GM21619 (cell line): ENCODE measurements around the gene KCNJ9.

ENCODE experiments used
- ATAC-seq: cut with Tn5 transposase; IDR thresholded peaks from one replicate; pipeline ENCODE4 v1.9.1; 2021; ENCODE audit not compliant: unreplicated experiment

The KCNJ9 gene

DNA sequence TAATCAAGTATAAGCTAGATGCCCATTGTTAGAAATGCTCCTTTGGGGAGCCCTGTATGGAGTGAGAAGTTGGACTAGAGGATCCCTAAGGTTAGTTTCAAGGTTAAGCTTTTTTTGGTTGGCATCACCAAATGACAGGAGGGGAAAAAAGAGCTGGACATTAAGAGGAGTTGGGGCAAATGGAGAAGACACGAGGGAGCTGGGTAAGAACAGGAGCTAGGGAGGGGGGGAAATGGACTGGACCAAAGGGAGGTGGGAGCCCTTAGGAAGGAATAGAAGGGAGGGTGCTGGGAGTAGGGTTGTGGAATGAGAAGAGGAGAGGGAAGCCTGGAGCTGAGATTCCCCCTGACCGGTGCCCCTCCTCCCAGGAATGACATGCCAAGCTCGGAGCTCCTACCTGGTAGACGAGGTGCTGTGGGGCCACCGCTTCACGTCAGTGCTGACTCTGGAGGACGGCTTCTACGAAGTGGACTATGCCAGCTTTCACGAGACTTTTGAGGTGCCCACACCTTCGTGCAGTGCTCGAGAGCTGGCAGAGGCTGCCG lies 5.9 kb downstream of the KCNJ9 start:
- no peak for ATAC-seq

DNA sequence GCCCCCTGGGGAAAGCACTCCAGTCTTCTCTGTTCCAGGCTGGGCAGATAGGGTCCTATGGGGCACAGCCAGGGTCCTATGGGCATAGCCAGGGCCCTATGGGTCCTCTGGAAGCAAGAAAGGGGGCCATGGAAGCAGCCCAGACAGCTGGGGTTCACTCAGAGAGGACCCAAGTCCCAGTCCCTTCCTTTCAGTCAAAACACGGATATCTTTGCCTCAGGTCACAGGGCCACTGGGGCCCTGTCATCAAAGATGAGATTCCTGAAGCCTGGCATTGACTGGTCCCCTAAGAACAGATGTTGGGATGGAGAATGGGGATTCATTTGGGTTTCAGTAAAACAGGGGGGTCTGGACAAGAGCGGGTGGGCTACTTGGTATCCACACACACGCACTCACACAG lies 8.5 kb downstream of the KCNJ9 start:
- ATAC-seq = no peak

DNA sequence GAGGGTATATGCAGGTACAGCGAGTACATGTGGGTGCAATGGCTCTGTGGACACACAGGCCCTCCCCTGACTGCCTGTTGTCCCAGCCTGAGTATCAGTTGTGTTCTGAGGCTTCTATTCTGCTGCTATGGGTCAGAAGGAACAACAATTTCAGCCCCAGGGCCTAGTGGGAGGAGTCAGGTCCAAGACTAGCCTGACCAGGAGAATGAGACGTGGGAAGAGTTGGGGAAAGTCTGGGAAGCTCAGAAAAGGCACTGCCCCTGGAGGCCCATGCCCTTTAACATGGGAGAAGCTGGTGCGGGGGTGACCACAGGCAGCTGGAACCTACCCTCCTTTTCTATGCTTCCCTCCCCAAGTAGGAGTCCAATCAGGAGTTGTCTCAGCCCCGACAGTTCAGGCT lies 9.4 kb downstream of the KCNJ9 start:
- ATAC-seq = no peak

DNA sequence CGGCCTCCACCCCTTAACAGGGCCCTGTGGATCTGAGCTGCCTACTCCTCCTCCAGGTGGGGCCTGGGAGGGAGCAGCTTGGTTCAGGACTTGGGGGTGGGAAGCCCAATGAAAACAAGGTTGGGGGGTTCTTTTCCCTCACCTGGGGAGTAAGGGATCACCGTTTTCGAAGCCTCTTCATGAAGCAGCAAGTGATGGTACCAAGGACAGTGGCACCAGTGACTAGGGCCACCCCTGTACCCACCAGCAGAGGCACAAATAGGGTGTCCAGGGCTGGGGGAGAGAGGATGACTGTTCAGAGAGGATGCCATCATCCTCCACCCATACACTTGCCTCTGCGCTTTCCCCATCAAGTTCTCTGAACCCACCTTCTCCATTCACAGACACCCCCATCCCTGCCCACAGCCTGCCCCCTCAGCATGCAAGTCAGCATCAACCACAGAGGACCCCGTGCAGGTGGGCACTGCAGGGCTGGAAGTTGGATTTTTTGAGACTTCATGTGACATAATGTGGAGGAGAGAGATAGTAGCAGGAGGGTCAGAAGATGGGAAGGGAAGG lies 10.4 kb downstream of the KCNJ9 start:
- ATAC-seq = no peak

DNA sequence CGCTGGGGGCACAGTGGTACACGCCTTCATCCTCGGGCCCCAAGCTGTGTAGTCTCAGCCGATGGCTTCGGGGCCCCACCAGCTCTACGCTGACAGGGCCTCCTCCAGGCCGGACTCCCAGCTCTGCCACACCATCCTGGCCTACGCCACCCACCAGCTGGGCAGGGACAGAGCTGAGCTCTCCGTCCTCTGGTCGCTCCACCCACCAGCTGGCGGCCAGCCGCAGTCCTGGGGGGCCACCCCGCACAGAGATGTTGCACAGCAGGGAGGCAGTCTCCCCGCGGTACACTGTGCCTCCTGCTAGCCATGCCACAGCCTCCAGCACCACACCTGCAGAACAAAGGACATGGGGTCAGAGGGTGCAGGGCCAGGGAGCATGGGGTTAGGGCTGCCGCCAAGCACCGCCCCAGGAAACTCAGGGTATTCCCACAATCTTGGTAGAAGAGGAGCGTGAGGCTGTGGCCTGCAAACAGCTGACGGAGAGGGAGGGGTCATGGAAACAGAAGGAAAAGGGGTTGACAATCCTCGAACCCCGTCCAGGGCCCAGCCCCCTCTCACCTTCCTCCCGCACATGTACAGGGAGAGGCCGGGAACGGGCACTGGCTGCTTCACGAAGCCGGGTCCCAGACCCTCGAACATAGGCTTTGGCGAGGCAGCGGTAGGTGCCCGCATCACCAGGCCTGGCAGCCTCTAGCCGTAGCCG lies 11.2 kb downstream of the KCNJ9 start:
- ATAC-seq = no peak

DNA sequence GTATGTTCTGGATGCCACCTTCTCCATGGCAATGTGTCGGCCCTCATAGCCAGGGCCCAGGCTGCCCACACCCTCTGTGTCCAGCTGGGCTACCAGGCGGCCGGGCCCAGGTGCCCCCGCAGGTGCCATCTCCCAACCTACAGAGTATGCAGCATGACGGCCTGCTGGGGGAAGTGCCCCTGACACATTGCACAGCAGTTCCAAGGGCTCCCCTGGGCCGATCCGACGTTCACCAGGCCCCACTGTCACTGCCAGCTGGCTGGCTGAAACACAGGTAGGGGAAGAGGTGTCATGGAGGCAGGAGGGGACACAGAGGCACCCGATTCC lies 11.7 kb downstream of the KCNJ9 start:
- no peak for ATAC-seq

DNA sequence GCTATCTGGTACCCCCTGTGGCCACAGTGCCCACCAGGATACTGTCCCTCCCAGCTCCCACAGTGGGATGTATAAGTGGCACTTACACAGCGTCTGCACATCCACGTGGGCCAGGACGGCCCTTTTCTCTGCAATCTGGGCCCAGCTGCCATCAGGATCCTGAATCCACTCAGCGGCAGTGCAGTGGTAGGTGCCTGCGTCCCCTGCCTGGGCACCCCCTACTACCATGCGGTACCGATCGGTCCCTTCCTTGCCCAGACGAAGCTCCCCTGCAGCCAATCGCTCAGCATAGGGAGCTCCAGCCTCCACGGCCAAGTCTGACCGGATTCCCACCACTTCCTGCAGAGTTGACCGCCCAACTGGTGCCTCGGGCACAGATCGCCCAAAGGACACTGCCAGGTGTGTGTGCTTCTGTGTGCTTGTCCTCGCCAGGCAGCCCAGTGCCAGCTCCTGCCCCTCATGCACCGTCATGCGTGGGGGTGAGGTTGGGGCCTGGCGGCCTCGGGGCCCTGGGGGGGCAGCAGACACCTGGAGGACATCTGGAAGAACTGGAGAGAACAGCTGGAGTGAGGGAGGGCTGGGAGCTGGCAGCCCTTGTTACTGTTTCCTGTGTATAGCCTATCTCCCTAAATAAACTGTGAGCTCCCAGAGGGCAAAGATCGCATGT lies 12.4 kb downstream of the KCNJ9 start:
- ATAC-seq = no peak

DNA sequence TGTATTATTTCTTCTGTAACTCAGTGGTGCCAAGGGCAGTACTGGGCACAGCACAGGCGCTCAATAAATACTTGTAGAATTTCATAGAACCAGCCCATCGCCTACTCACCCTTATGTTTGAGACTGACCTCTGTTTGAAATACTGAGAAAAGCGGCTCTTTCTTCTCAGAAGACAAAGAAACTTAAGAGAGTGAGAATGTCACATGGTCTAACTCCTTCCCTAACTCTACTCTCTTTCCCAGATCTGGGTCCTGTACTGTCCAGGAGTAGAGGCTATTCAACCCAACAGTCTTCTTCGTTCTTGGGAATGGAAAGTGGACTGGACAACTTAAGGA lies 12.9 kb downstream of the KCNJ9 start:
- no peak for ATAC-seq

DNA sequence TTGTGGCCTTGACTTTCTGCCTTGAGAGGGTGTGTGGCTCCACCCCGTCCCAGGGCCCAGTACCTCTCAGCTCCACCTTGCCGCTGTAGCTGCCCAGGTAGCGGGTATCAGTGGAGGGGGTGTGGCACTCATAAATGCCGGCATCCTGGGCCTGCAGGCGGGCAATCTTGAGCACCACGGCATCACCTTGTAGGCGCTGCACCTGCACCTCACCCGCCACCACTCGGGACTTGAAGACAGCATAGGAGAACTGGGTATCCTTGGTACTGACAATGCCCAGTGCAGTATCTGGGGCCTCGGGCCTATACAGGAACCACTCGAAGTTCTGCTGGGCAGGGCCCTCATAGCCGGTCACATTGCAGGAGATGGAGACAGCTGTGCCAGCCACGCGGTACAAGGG lies 13.5 kb downstream of the KCNJ9 start:
- ATAC-seq = no peak

DNA sequence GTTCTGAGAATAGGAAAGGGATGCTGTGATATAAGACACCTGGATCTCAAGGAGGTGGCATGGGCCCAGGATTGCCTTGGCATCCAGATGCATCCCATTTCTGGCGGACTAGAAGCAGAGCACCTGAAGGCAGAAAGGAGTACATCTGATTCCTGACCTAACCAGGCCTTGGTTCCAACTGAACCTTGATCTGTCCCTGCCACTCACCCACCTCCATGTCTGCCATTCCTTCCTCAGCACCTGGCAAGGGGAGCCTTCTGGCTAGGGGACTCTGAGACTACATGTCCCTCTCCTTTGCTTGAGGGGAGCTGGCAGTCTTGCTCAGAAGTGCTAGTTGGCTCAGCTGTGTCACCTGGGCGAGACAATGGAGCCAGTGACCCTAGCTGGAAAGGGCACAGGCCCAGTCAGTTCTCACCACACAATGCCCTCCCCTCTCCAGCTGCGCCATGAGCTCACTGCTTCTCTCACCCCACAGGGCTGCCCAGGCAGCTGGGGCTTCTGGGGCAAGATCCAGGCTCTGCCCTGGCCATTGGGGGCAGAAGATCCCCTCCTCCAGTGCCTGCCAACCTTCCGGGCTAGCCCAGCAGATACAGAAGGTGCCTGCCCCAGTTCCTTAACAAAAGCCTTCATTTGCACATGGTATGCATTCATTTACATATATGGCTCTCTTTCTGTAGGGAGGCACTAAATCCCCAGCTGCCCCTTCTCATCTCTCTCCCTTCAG lies 14.2 kb downstream of the KCNJ9 start:
- ATAC-seq = no peak

DNA sequence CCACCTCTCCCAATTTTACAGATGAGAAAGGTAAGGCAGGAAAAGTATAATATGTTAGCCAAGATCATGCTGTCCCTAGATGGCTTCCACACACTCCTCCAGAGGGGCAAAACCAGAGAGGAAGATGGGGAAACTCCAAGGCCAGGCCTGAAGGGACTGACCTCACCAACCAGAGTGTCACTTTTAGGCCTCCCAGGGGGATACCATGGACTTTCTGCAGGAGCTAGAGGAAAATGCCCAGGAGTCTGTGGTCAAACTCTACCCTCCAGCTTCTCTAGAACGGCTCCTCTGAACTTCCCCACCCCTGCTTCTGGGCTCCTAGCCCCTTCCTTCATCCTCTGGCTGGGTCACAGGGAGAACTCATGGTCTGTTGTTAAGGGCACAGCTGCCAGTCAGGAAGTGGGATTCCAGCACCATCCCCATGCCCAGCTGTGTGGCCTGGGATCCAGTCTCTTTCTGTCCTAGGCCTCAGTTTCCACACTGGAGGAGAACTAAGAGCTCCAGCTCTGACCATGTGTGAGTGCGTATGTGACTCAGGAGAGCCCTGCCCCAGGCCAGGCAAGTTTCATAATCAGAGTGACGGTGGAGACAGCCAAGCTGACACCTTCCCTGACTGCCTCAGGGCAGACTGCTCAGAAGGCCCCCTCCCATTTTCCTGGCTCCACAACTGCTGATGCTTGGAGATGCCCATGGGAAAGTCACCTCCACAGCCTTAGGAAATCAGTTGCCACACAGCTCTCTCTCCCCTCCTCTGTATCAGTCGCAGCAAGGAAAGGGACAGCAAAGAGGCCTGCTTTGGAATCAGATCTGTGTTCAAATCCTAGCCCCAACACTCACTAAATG lies 15.2 kb downstream of the KCNJ9 start:
- no peak for ATAC-seq

DNA sequence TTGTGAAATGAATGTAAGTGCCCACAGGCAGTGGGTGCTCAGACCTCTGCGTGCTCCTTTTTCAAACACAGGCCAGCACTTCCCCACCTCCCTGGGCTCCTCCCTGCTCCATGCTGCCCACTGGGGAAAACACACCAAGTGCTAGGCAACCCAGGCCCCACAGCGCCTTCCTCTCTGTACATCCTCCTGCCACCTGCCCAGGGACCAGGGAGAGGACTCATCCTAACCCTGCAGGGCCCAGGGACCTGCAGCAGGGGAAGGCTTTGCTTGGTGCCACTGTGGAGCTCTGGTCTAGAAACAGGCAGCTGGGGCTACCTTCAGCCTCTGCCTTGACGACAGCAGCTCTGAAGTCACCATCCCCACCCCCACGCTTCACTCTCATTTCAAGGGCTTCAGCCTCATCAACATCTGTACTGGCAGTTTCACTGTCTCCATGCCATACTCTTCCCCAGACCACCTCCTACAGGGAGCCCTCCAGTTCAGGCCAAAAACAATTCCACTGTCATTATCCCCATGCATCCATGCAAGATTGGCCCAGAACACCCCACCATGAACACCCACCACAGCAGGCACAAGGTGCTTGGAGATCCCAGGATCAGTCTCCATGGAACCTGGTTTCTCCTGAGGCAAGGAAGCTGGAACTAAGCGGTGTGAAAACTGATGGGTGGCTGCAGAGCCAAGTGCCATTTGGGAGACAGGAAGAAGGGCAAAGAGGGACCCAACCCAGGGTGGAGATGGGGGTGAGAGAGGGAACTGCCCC lies 16.0 kb downstream of the KCNJ9 start:
- no peak for ATAC-seq

DNA sequence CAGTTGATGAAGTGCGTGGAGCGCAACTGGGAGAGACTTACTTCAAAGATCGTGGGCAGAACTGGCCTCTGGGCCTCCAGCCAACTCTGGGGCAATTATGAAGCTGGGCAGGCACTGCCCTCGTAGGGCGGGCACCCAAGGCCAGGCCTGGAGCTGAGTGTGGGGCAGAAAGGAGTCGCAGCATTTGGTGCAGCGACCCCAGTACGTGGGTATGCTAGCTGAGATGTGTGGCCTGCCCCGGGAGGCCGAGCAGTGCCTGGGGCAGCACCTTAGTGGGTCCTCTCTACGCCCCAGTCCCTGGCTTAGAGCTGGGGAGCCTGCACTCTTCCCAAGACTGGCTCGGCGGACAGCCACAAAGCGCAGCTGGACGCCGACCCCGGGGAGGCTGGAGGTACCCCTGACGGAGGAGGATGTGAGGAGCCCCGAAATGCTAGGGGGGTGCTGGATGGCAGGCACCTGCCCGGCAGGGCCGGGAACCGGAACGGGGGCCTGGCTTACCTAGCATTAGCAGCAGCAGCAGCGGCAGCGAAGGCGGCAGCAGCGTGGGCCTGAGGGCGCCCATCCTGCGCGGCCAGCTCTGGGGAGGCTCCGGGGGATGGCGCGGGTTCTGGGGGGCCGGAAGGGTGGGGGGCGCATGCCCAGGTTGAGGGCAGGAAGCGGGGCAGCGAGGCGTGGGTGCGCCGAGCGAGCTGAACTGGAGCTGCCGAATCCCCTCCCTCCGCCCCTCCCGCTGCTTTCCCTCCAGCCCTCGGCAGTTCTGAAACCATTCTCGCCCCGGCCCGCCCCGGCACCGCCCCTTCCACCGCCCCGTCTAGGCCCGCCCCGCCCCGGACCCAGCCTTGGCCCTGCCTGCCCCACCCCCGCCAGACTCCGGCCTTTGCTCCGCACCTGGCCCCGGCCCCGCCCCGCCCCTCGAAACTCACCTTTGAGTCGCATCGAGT lies 16.8 kb downstream of the KCNJ9 start, which contains the start of gene IGSF8:
IGSF8 (minus strand) TSS at position 709 of the 941 bp plus-strand sequence; CDS start at position 562, 147 bp downstream.
- peak; percentile 37 for ATAC-seq

DNA sequence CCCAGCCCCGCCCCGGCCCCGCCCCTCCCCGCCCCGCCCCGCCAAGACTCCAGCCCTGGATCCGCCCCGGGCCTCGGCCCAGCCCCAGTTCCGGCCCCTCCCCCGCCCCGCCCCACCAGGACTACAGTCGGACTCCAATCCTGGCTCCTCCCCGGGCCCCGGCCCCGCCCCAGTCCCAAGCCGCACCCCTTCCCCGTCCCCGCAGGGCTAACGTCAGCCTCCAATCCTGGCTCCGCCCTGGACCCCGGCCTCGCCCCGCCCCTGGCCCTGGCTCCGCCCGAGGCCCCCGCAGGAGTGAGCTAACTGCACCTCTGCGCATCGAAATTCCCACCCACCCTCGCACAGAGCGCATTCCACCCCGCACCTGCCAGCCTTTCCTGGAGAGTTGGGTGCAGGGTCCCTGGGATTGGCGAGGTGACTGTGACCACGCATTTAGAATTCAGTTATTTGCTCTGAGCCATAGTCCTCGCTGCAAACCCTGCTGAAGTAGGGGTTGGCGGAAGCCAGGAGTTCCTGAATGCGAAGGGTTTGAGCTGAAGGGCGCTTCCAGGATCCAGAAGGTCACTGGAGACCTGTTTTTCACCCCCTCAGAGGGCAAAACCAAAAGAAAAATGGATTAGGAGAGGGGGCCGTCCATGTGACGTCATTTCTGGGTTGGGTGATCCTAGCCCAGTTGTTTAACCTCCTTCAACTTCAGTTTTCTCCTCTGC lies 17.7 kb downstream of the KCNJ9 start:
- peak; percentile 81 for ATAC-seq

DNA sequence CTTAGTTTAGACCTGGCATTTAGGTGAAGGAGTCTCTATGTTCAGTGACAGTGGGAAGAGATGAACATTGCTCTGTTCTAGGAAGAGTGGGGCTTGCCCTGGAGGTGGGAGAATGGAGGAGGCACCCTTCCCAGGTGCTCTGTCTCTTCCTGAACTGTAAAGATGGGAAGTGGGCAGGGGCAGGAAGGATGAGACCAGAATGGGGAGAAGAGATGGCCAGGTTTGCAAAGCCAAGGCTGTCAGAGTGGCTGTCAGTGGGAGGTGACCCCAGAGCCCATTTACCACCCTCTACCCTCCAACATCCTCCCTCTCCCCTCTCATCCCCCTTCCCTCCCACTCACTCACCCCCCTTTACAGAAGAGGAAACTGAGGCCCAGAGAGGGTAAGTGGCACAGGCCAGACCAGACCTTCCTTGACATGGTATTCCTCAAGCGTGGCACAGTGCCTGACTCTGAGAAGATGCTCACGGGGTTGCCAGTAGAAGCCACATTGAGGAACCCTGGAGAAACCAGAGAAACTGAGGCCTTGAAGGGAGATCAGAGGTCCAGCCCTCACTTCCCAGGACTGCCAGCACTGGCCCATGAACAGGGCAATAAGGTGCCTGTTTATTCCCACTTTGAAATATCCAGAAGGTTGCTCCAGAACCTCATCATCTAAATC lies 18.5 kb downstream of the KCNJ9 start:
- no peak for ATAC-seq

DNA sequence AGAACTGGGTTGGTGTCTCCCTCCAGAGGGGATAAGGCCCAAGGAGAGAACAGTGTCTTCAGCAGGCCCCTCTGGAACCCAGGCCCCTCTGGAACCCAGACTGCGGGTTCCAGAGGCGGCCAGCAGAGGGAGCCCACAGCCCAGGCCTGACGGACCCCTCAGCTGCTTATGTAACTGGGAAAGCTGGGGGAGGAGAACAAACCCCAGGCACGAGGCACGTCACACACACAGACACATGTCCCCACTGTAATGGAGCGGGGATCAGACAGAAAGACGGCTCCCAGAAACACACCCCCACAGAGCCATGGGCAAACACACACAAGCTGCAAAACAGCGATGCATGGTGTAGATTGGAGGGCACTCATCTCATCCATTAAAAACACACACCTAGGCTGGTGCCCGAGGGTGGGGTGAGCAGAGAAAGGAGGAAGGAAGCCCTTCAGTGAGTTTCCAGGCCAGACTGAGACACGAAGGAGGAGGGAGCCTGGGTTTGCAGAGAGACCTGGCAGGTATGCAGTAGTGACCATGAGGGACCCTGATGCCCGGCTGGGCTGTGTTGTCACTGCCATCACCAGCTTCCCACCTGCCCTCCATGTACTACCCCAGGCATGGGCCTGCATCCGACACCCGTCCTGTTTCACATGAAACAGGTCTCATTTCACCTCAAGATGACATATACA lies 19.8 kb downstream of the KCNJ9 start:
- no peak for ATAC-seq
